GM23248 (cell line): ENCODE data around the gene CROCC. TPM values are rescaled to one million over a fixed set of nuclear protein-coding genes. Genes with fewer than 3 reads are reported as not detected.
A peak's percentile ranks its signal among the peaks of the same experiment; 100 is the strongest.

Experiments used
- DNase-seq: peaks from one replicate; pipeline ENCODE4 v3.0.0-alpha.2; 2015
- H2AFZ ChIP-seq: fragments of 200-600 bp; sonication (generic); 2 replicates; pipeline ENCODE4 v1.6.1; 2016; ENCODE audit warnings: antibody characterized with exemption
- H3F3A ChIP-seq: fragments of 200-600 bp; sonication (generic); 2 replicates; pipeline ENCODE4 v1.6.1; 2016; ENCODE audit warnings: mild to moderate bottlenecking, antibody characterized with exemption, mixed run types; ENCODE audit not compliant: insufficient read depth
- H3K27ac ChIP-seq: fragments of 200-600 bp; sonication (generic); 2 replicates; pipeline ENCODE4 v1.5.1; 2016; ENCODE audit warnings: mild to moderate bottlenecking
- H3K27me3 ChIP-seq: fragments of 200-600 bp; sonication (generic); replicated peaks from 2 replicates; pipeline ENCODE4 v1.6.1; 2016; ENCODE audit warnings: mild to moderate bottlenecking; ENCODE audit not compliant: insufficient read depth
- H3K36me3 ChIP-seq: fragments of 200-600 bp; sonication (generic); 2 replicates; pipeline ENCODE4 v1.6.1; 2016; ENCODE audit warnings: low read depth, mild to moderate bottlenecking
- H3K4me1 ChIP-seq: fragments of 200-600 bp; sonication (generic); 2 replicates; pipeline ENCODE4 v1.6.1; 2016; ENCODE audit warnings: mild to moderate bottlenecking; ENCODE audit not compliant: insufficient read depth
- H3K4me2 ChIP-seq: fragments of 200-600 bp; sonication (generic); one replicate; pipeline ENCODE4 v1.6.1; 2016; ENCODE audit warnings: mild to moderate bottlenecking; ENCODE audit not compliant: unreplicated experiment
- H3K4me3 ChIP-seq: fragments of 200-600 bp; sonication (generic); 2 replicates; pipeline ENCODE4 v1.5.1; 2016; ENCODE audit warnings: mild to moderate bottlenecking
- H3K79me2 ChIP-seq: fragments of 200-600 bp; sonication (generic); 2 replicates; pipeline ENCODE4 v1.6.1; 2016; ENCODE audit warnings: mild to moderate bottlenecking; ENCODE audit not compliant: insufficient read depth
- H3K9ac ChIP-seq: fragments of 200-600 bp; sonication (generic); 2 replicates; pipeline ENCODE4 v1.6.1; 2016; ENCODE audit warnings: mild to moderate bottlenecking
- H3K9me2 ChIP-seq: fragments of 200-600 bp; sonication (generic); 2 replicates; pipeline ENCODE4 v1.6.1; 2016; ENCODE audit warnings: mixed run types, mild to moderate bottlenecking, moderate library complexity; ENCODE audit not compliant: insufficient read depth
- H3K9me3 ChIP-seq: fragments of 200-600 bp; sonication (generic); one replicate; pipeline ENCODE4 v1.6.1; 2017; ENCODE audit warnings: low read depth
- H4K20me1 ChIP-seq: fragments of 200-600 bp; sonication (generic); 2 replicates; pipeline ENCODE4 v1.6.0; 2016; ENCODE audit not compliant: insufficient read depth
- EZH2 ChIP-seq: fragments of 200-600 bp; sonication (generic); IDR thresholded peaks from 2 replicates; pipeline ENCODE4 v1.6.1; 2018; ENCODE audit warnings: antibody characterized with exemption, mild to moderate bottlenecking; ENCODE audit not compliant: insufficient read depth, poor library complexity, severe bottlenecking
- EZH2phosphoT487 ChIP-seq: fragments of 200-600 bp; sonication (generic); IDR thresholded peaks from 2 replicates; pipeline ENCODE4 v1.6.1; 2018; ENCODE audit warnings: antibody characterized with exemption, moderate library complexity, mild to moderate bottlenecking, low read depth; ENCODE audit not compliant: insufficient read depth
- WGBS, 2 experiments: methylation state at CpG; one replicate each; pipeline ENCODE4 v1.1.6; 2015 to 2017; ENCODE audit warnings: low lambda C conversion rate in 2 of 2, low coverage in 1 of 2; ENCODE audit errors: missing lambda C conversion rate in 2 of 2; 5-methylcytosine and 5-hydroxymethylcytosine counted together
- in situ Hi-C: fragments of 300-500 bp; cut with MboI; formaldehyde crosslinking; loops from 2 replicates; pipeline ENCODE4 v1.15.0; 2020
- polyA plus RNA-seq: library from polyadenylated mRNA; unstranded; fragments of >200 nt; fragmentation: Nextera tagmentation; extraction: Ambion mirVana; gene quantifications from 2 replicates; pipeline ENCODE4 v1.2.1, GENCODE V29; 2016
- total RNA-seq: library from RNA; depleted of rRNA; stranded (reverse); fragments of >200 nt; shearing (Covaris generic); gene quantifications from 2 replicates; pipeline ENCODE4 v1.2.3, GENCODE V29; 2014

The CROCC gene
- total and polyA plus RNA-seq, 2 experiments from 2014 or later: 5.2 to 17.6 TPM

- peak overlapping the region; percentile 75 for H3K27ac ChIP-seq
- no peak overlapping the region for H2AFZ ChIP-seq
- peaks cover 27% of the 10 kb centered on the region for H3K4me1 ChIP-seq
- H3K36me3 ChIP-seq: no peaks in the 10 kb centered on the region; the same call in 1 of the 2 replicates
- no peaks in the 10 kb centered on the region for H3K27me3 ChIP-seq
- TF ChIP-seq EZH2 (no peak), EZH2phosphoT487 (no peak)
- H3K4me3 ChIP-seq: no peak overlapping the region
- H3K9me3 ChIP-seq: no peaks in the 10 kb centered on the region
- peaks cover 3% of the 10 kb centered on the region for H3K79me2 ChIP-seq
- peak; percentile 97 for DNase-seq
- peaks cover 32% of the 10 kb centered on the region for H3F3A ChIP-seq
- 0 to 3% methylated on average over 7 of the region's 7 CpGs for WGBS, 2 experiments
- H3K4me2 ChIP-seq: peak overlapping the region; percentile 25
- H3K9me2 ChIP-seq: no peaks in the 10 kb centered on the region
- no peaks in the 10 kb centered on the region for H4K20me1 ChIP-seq
- in situ Hi-C loops: no loop called here
- peak overlapping the region; percentile 41; the same call in 1 of the 2 replicates for H3K9ac ChIP-seq
These were observed 63.0 kb downstream of the CROCC start for GRCh38 chr1:16984717-16985116.

GRCh38 chr1:16986113-16986512, 64.4 kb downstream of the CROCC start:
- Histone ChIP-seq H3K4me3 (no peak overlapping the region), H3K36me3 (no peaks in the 10 kb centered on the region; the same call in 1 of the 2 replicates), H2AFZ (no peak overlapping the region), H3K27me3 (no peaks in the 10 kb centered on the region), H4K20me1 (no peaks in the 10 kb centered on the region), H3K4me1 (peaks cover 21% of the 10 kb centered on the region), H3K9me3 (no peaks in the 10 kb centered on the region), H3K9me2 (no peaks in the 10 kb centered on the region), H3K4me2 (no peak overlapping the region), H3K9ac (no peak overlapping the region), H3F3A (peaks cover 27% of the 10 kb centered on the region), H3K27ac (no peak overlapping the region), H3K79me2 (no peaks in the 10 kb centered on the region)
- DNase-seq: no peak
- no peak for TF ChIP-seq EZH2
- no peak for TF ChIP-seq EZH2phosphoT487
- in situ Hi-C loops: no loop called here
- WGBS, 2 experiments: 91 to 97% methylated on average over 14 to 19 of the region's 19 CpGs

- Histone ChIP-seq H3K9ac (no peak overlapping the region), H3K4me1 (peaks cover 19% of the 10 kb centered on the region), H3K4me2 (no peak overlapping the region), H4K20me1 (no peaks in the 10 kb centered on the region), H2AFZ (no peak overlapping the region), H3K79me2 (no peaks in the 10 kb centered on the region), H3K9me3 (no peaks in the 10 kb centered on the region), H3K36me3 (no peaks in the 10 kb centered on the region; the same call in 1 of the 2 replicates), H3K27me3 (no peaks in the 10 kb centered on the region), H3K9me2 (no peaks in the 10 kb centered on the region), H3F3A (peaks cover 25% of the 10 kb centered on the region), H3K27ac (no peak overlapping the region), H3K4me3 (no peak overlapping the region)
- DNase-seq: no peak
- TF ChIP-seq EZH2phosphoT487 (no peak), EZH2 (no peak)
- WGBS, 2 experiments: 87 to 96% methylated on average over 14 to 23 of the region's 23 CpGs
- in situ Hi-C loops: no loop called here
These were observed 64.8 kb downstream of the CROCC start for GRCh38 chr1:16986560-16986959.

GRCh38 chr1:16986962-16987361, 65.2 kb downstream of the CROCC start:
- no peak overlapping the region for H2AFZ ChIP-seq
- 81 to 87% methylated on average over 14 to 16 of the region's 16 CpGs for WGBS, 2 experiments
- no peaks in the 10 kb centered on the region; the same call in 1 of the 2 replicates for H3K36me3 ChIP-seq
- TF ChIP-seq EZH2phosphoT487 (no peak), EZH2 (no peak)
- H3K9me3 ChIP-seq: no peaks in the 10 kb centered on the region
- no peaks in the 10 kb centered on the region for H3K27me3 ChIP-seq
- no peak overlapping the region for H3K9ac ChIP-seq
- no peak for DNase-seq
- H3K4me1 ChIP-seq: peaks cover 15% of the 10 kb centered on the region
- no peak overlapping the region for H3K4me3 ChIP-seq
- in situ Hi-C loops: no loop called here
- H3K4me2 ChIP-seq: no peak overlapping the region
- no peaks in the 10 kb centered on the region for H3K9me2 ChIP-seq
- H3K27ac ChIP-seq: no peak overlapping the region
- H3K79me2 ChIP-seq: no peaks in the 10 kb centered on the region
- no peaks in the 10 kb centered on the region for H4K20me1 ChIP-seq
- H3F3A ChIP-seq: peaks cover 21% of the 10 kb centered on the region
